HG03045 (cell line): ENCODE results near the gene FIGNL2.
"Not testable (repeated sequence)": the region's sequence is repeated elsewhere in the genome, so short reads cannot be mapped to it uniquely, and the experiment has no call there.

Experiments
- ATAC-seq: cut with Tn5 transposase; IDR thresholded peaks from one replicate; pipeline ENCODE4 v1.9.1; 2021; ENCODE audit warnings: mild to moderate bottlenecking, moderate library complexity; ENCODE audit not compliant: unreplicated experiment

The FIGNL2 gene

DNA sequence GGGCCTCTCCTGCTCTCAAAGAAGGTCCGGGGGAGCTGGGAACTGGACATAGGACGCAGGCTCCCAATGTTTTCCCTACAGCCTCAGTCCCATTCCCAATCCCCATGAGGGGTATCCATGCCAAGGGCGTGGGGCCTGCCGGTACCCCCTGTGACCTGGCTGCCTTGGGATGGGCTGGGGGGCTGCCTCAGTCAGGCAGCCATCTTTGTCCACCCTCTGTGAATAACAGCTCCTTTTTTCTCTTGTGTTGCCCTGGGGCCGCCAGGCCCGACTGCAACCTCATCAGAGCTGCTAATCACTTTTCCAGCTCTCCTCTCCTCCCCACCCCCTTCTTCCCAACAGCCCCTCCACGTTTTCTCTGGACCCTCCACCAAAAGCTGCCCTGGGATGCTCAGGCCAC is 11.2 kb downstream of the FIGNL2 start:
- ATAC-seq: no peak

DNA sequence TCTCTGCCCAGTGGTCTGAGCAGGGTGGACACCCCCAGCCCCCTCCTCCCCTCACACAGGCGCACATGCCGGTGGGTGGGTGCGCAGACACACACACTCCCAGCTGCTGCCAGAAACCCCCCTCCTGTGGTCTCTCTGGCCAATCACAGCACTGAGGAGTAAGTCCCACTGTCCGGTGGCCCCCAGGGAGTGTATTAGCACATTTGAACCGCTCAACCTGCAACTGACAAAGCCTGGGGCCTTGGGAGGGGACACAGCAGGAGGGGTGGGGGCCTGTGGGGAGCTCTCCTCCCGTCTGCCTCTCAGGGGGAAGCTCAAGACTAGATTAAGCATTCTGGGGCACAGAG is 11.7 kb downstream of the FIGNL2 start:
- no peak for ATAC-seq

DNA sequence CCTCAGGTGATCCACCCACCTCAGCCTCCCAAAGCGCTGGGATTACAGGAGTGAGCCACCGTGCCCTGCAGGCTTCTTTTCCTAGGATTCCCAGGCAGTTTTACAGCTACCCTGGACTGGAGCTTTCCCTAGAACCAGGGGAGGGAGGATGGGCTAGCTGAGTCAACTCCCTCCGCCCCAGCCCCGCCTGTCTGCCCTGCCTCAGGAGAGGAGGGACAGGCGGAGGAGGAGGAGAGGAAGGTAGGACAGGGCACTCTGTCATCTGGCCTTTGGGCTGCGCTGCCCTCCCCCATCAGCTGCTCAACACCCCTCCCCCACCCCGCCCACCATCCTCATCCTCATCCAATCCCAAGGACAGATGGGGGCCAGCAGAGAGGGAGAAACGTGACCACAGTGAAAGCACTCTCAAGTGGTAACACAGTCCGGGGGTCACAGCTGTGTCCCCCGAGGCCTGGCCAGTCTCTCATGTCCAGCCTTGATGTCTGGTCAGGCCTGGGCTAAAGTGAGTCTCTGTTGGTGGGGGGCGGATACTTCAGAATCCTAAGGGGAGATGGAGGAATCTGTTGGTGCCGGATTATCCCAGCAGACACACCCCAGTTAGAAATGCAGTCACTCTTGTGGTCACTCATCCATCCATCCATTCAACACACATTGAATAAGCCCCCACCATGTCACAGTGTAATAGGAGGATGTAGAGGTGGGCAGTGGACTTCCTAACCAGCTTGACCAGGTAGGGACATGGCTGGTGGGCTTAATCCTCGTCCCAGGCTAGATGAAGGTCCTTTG is 12.3 kb downstream of the FIGNL2 start:
- ATAC-seq: no peak

DNA sequence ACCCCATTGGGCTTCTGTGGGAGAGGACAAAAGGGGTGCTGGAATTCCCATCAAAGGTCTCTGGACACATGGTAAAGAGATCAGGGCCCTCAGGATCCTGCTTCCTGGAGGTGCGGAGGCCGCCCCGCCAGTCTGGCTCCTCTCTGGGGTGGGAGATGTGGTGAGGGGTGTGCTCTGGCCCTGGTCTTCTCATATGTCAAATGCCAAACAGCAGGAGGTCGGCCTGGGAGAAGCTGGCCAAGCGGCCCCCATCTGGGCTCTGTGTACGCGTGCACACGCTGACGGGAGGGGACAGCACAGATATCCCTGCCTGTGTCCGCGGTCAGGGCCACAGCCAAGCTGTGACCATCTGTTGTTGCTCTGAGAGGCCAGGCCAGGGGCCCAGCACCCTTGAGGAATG is 14.1 kb downstream of the FIGNL2 start:
- no peak for ATAC-seq

DNA sequence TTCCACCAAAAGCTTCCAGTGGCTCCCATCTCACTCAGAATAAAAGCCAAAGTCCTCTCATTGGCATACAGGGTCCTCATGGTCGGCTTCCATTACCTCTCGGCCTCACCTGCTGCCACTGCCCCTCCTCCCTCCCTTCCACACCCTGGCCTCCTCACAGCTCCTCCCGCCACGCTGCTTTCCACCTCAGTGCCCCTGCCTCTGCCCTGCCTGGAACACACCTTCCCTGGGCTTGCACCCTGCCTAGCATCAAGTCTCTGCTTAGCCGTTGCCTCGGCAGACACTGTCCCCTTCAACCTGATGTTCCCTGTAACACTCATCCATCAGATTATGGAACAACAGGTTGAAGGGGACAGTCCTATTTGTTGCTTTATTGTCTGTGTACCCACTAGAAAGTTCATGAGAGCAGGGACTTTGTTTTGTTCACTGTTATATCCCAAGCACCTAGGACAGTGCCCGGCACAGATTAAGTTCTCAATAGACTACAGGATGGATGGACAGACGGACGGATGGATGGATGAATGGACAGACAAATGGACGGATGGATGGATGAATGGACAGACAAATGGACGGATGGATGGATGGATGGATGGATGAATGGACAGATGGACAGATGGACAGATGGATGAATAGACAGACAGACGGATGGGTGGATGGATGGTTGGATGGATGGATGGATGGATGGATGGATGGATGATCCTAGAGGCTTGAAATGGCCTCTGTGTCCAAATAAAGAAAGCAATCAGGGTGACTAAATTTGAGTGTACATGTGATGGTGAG is 14.9 kb downstream of the FIGNL2 start:
- ATAC-seq: no peak

DNA sequence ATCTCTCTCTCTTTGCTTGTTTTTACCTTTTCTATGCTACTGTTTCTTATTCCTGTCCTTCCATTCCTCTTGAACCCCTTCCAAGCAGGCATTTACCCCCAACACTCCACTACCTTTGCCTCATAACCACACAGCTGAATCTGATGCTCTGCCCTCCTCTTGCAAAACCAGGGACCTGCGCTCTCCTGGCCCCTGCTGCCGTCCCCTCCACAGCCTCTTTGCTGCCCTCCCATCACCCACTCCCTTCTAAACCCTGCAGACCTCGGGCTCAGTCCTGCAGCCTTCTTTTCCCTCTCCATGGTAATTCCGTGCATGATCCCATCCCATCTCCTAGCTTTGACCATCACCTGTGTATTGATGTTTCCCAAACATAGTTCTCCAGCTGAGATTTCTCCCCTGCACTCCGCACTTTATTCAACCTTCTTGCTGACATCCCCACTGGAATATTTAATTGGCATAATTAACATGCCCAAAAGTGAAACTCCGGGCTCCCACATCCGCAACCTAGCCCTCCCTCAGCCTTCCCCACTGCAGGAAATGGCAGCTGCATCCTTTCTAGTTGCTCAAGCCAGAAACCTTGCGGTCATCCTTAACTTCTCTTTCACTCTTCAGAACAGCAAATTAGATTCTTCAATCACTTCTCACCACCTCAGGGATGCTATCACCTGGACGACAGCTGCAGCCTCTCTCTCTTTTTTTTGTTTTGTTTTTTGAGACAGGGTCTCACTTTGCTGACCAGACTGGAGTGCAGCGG is 16.0 kb downstream of the FIGNL2 start:
- ATAC-seq: no peak

DNA sequence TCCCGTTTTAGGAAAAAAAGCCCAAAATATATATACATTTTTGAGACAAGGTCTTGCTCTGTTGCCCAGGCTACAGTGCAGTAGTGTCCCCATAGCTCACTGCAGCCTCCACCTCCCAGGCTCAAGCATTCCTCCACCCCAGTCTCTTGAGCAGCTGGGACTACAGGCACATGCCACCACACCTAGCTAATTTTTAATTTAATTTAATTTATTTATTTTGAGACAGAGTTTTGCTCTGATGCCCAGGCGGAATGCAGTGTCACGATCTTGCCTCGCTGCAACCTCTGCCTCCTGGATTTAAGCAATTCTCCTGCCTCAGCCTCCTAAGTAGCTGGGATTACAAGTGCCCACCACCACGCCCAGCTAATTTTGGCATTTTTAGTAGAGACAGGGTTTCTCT is 16.7 kb downstream of the FIGNL2 start:
- ATAC-seq: not testable (repeated sequence)

DNA sequence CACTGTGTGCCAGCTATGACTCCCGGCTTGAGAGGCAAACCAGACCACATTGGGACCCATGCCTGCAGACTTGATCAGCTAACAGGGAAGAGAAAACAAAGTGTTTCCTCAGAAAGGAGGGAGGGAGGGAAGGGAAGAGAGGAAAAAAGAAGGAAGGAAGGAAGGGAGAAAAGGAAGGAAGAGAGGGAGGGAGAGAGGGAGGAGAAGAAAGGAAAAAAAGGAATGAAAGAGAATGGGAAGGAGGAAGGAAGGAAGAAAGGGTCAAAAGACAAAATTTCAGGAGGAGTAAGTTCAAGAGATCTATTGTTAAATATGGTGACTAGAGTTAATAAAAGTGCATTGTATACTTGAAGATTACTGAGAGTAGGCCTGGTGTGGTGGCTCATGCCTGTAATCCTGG is 18.9 kb downstream of the FIGNL2 start:
- no peak for ATAC-seq

DNA sequence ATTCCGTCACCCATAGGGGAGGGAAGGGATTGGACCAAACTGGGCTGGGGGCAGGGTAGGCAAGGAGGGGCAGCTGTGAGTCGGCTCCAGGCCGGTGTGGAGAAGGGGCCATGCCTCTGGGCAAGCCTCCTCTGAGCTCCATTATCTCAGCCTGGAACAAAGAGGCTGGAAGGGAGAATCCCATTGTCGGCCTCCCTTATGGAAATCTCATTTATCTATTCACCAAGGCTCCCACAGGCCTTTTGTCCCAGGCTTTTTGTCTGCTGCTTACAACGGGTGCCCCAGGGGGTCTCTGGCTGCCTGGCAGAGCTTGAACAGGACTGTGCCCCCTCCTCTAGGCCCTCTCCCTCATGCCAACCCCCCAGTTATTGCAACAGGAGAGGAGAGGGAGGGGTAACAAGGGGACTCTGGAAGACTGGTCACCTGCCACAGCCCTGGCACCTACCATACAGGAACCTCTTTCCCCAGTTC is 19.5 kb downstream of the FIGNL2 start:
- no peak for ATAC-seq

DNA sequence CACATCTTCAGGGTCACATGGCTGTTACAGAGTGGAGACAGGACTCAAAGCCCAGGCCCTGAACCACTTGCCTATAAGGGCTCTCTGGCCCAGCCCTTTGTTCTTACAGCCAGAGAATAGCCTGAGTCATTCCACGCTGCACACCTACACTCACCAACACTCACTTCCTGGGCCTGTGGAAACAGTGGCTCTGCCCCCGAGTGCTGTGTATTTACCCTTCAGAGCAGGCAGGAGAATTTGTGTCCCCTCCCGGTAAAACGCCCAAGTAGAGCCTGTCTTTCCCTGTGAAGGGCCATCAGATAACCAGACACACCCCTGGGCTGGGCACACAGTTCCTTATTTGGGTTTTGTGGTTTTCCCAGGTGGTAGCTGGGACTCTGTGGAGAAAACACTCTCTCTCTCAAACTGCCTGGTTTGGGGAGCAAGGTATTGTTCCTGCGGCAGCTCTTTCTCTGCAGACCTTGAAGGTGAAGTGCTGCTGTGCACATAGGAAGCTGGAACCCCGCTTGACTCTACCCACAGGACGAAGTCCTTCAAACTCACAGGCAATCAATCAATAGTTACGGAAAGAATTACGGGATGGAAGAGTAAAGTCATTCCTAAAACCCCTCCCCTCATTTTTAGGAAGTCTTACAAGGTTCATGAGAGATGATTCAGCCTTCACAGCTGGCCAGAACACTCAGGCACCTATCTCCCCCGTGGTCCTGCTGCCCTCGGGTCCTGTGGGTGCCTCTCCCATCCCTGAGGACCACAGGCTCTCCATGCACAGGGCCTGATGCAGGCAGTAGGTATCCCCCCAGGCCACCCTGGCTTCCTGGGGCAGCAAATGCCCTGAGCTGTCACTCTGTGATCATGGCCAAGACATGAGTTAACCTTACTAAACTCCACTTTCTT is 20.3 kb downstream of the FIGNL2 start:
- no peak for ATAC-seq

DNA sequence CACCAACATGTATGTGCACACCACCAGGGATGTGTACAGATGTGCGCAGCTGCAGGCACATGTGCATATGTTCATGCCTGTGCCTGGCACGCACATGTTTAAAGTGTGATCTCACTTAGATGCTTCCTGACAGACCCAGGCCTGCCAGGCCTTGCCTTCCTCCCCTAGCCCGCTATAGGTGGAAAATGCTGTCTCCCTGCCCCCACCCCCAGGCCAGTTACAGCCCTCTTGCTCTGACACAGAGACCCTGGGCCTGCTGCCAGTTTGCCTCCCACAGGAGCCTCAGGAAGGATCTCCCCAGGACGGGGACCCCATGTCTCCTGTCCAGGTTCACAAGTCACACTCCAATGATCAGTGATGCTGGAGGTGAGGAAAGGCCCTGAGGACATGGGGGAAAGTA is 21.6 kb downstream of the FIGNL2 start:
- no peak for ATAC-seq

DNA sequence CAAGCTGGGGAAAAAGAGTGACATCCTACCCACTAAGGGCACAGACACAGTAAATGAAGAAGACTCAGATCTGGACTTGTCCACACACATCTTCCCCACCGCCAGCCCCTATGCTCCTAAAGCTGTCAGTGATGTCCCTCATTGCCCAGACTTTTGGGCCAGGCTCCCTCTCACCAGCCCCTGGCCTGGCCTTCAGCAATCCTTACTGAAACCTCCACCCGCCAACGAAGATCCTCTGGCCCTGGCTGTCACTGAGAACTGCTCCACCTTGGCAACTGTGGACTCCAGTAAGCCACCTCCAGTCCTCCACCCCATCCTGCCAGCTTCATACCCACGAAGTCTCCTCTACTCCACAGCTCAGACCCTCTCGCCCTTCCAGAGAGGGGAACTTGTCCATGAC is 23.3 kb downstream of the FIGNL2 start:
- no peak for ATAC-seq

DNA sequence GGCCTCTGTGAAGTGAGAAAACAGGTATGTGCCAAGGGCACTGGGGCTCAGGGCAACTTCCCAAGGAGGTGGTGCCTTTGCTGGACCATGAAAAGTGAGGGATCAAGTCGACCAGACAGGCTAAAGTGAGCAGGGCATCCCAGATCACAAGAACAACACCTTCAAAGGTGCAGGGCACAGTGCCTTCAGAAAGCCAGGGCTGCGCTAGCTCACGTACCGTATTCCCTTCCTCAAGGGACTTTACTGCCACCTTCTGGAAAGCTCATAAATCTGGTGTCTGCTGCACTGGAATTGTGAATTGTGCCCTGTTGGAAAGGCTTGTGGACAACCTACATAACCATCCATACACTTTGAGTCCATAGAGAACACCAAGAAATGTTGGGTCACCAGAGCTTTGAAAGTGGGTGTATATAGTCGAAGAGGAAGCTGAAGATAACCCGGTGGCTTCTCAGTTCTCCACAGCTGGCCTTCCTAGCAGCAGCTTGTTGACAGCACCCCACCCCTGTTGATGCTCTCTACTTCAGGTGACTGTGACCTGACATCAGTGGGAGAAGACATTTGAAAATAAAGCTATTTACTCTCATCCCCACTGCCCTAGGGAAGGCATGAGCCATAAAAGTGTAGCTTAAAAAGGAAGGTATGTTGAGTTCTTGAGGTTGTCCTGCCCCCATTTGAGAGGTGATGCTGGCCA is 24.5 kb downstream of the FIGNL2 start:
- no peak for ATAC-seq

DNA sequence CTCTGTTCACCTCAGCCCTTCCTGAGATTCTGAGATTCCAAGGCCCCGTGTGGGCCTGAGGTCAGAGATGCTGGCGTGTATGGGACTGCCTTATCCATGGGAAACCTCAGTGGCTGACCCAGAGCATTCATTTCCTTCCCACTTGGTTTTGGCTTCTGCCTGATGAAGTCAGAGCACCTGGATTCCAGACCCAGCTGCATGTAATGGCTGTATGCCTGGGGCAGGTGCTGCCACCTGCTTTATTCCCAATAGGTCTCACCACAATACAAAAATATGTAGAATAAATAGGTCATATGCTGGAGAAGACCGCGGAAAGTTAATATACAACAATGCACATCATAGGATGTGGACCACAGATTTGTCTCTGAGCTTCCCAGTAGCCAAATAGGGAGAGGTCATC is 25.6 kb downstream of the FIGNL2 start:
- ATAC-seq: no peak

DNA sequence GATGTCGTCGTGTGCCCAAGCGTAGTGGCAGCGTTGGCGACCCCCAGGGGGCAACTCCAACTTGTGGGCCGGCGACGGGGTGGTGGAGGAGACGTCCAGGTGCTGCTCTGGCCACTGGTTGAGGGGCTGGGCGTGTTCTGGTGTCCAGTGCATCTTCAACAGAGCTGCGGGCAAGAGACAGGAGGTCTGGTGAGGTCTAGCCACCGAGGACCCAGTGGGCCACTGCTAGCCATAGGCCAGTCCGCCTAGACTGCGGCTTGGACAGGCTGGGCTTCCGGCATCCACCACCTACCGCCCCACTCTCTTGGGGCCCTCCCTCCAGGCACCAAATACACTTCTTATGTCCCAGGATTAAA is 26.3 kb downstream of the FIGNL2 start:
- no peak for ATAC-seq

DNA sequence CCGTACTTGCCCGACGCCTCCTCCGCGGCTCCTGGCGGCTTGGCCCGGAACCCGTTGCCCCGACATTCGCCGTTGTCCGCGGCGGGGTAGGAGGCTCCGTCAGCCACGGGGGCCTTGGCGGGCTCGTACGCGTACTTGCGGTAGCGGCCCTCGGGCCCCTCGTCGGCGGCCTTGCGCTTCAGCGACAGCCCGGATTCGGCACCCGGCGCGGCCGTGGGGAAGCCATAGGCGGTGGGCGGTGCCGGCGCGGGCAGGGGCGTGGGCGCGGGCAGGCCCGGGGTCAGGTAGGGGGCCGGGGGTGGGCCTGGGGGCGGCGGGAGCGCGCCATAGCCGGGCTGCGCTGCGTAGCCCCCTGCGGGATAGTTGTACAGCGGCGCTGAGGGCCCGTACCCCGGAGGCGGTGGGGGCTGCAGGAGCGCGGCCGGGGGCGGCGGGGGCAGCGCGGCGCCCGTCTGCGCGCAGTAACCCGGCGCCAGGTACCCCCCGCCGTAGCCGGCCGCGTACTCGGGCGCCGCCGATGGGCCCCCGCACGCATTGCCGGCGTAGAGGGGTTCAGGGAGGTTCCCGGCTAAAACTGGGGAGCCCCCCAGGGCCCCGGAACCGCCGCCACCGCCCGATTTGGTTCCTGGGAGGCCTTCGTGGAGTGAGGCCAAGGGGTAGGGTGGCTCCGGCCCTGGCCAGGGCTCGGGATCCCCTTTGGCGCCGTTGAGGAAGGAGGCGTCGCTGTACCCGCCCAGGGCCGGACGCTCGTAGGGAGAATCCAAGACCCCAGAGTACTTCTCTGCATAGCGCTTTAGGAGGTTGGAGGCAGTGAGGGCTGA is 26.9 kb downstream of the FIGNL2 start:
- no peak for ATAC-seq

DNA sequence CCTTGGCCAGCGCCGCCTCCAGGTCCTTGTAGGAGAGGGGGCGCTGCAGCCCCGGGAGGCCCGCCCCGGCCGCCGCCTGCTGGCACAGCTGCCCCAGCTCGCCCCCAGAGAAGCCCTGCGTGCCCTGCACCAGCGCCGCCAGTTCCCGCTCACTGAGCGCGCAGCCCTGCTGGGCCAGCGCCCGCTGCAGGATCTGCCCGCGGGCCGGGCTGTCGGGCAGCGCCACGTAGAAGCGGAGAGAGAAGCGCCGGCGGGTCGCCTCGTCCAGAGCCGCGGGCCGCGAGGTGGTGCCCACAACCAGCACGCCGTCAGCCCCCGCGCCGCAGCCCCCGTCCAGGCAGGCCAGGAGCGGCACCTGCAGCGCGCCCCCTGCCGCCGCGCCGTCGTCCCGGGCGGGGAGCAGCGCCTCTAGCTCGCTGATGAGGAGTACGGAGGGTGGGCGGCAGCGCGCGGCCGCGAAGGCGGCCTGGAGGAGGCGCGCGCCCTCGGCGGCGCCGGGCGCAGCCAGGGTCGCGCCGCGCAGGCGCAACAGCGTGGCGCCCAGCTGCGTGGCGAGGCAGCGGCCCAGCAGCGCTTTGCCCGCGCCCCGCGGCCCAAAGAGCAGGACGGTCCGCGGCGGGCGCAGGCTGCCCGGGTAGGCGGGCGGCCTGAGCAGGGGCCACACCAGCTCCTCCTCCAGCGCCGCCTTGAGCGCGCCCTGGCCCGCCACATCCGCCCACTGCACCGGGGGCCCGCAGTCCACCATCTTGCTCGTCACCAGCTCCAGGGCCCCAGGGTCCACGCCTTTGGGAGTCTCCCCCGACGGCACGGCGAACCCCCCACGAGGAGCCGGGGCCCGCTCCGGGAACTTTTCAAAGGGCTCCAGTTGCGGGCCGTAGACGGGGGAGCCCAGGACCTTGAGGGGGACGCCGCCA is 27.7 kb downstream of the FIGNL2 start:
- ATAC-seq: no peak
